ENCODE results near the gene SDK1.

- TF ChIP-seq CTCF (IDR thresholded peaks at IDR 0.05): no peak
- TF ChIP-seq POLR2A (IDR thresholded peaks at IDR 0.05): no peak
Observed at GRCh38 chr7:4204513-4205165, 903.6 kb downstream of the SDK1 start.
